Mucosa of stomach (tissue), 1 donor: Measurements from ENCODE around the gene GOLPH3L.
"Not testable (repeated sequence)": the region's sequence is repeated elsewhere in the genome, so short reads cannot be mapped to it uniquely, and the experiment has no call there.

Source experiments
- H3K27me3 ChIP-seq: one replicate; pipeline ENCODE4 v1.7.0; 2013; ENCODE audit warnings: mild to moderate bottlenecking, low read length; ENCODE audit not compliant: control insufficient read depth, insufficient read depth
- H3K36me3 ChIP-seq: one replicate; pipeline ENCODE4 v1.7.0; 2013; ENCODE audit warnings: low read length; ENCODE audit not compliant: control insufficient read depth, insufficient read depth
- H3K4me1 ChIP-seq: one replicate; pipeline ENCODE4 v1.7.0; 2013; ENCODE audit warnings: mild to moderate bottlenecking, low read length; ENCODE audit not compliant: control insufficient read depth, insufficient read depth
- H3K4me3 ChIP-seq: one replicate; pipeline ENCODE4 v1.7.0; 2013; ENCODE audit warnings: low read length
- H3K9ac ChIP-seq: one replicate; pipeline ENCODE4 v1.7.0; 2013; ENCODE audit warnings: mild to moderate bottlenecking, low read length, moderate library complexity
- H3K9me3 ChIP-seq: one replicate; pipeline ENCODE4 v1.7.0; 2013; ENCODE audit warnings: mild to moderate bottlenecking, low read length, moderate library complexity; ENCODE audit not compliant: control insufficient read depth
- donor health status: Pancreatic carcinoma.

GOLPH3L gene

GRCh38 chr1:150606463-150607142 lies 90.4 kb downstream of the GOLPH3L start:
- no peaks in the 10 kb centered on the region for H3K9me3 ChIP-seq
- peaks cover 19% of the 10 kb centered on the region for H3K4me1 ChIP-seq
- H3K36me3 ChIP-seq = no peaks in the 10 kb centered on the region
- H3K27me3 ChIP-seq = no peaks in the 10 kb centered on the region
- H3K9ac ChIP-seq = no peak overlapping the region
- no peak overlapping the region for H3K4me3 ChIP-seq

- not testable (repeated sequence) for H3K4me3 ChIP-seq, H3K4me1 ChIP-seq, H3K9me3 ChIP-seq, H3K36me3 ChIP-seq, H3K27me3 ChIP-seq, H3K9ac ChIP-seq
Measured at GRCh38 chr1:150605451-150605731, 91.6 kb downstream of the GOLPH3L start.

DNA sequence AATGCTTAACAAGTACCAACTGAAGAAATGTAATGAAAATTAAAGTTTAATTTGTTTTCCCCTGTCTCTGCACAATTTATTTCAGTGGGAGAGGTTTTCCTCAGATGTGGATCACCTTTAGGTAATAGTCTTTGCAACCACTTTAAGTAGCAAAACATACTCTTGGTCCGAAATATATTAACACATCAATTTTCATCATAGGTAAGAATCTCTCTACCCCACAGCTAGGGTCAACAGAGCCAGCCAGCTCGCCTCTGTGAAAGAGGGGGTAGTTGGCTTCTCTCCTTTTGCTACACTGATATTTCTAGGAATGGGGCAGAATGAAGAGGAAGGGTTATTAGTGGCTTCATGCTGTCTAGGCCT lies 92.7 kb downstream of the GOLPH3L start:
- no peaks in the 10 kb centered on the region for H3K27me3 ChIP-seq
- peaks cover 10% of the 10 kb centered on the region for H3K4me1 ChIP-seq
- H3K9me3 ChIP-seq = no peaks in the 10 kb centered on the region
- no peak overlapping the region for H3K9ac ChIP-seq
- H3K36me3 ChIP-seq = no peaks in the 10 kb centered on the region
- no peak overlapping the region for H3K4me3 ChIP-seq

GRCh38 chr1:150603711-150604110 lies 93.2 kb downstream of the GOLPH3L start:
- H3K4me3 ChIP-seq = no peak overlapping the region
- no peaks in the 10 kb centered on the region for H3K9me3 ChIP-seq
- no peaks in the 10 kb centered on the region for H3K27me3 ChIP-seq
- no peaks in the 10 kb centered on the region for H3K36me3 ChIP-seq
- peaks cover 10% of the 10 kb centered on the region for H3K4me1 ChIP-seq
- no peak overlapping the region for H3K9ac ChIP-seq

GRCh38 chr1:150602372-150602771 lies 94.6 kb downstream of the GOLPH3L start:
- H3K9ac ChIP-seq, H3K36me3 ChIP-seq, H3K4me1 ChIP-seq, H3K9me3 ChIP-seq, H3K27me3 ChIP-seq, H3K4me3 ChIP-seq: not testable (repeated sequence)

- Histone ChIP-seq H3K9ac (no peak overlapping the region), H3K4me1 (peaks cover 10% of the 10 kb centered on the region), H3K4me3 (no peak overlapping the region), H3K9me3 (no peaks in the 10 kb centered on the region), H3K36me3 (no peaks in the 10 kb centered on the region), H3K27me3 (no peaks in the 10 kb centered on the region)
Measured at GRCh38 chr1:150601540-150601939, 95.4 kb downstream of the GOLPH3L start.

- not testable (repeated sequence) for H3K27me3 ChIP-seq, H3K36me3 ChIP-seq, H3K9me3 ChIP-seq, H3K4me1 ChIP-seq, H3K4me3 ChIP-seq, H3K9ac ChIP-seq
Measured at GRCh38 chr1:150598346-150598745, 98.6 kb downstream of the GOLPH3L start.

GRCh38 chr1:150596976-150597375 lies 100.0 kb downstream of the GOLPH3L start:
- no peaks in the 10 kb centered on the region for H3K27me3 ChIP-seq
- H3K4me1 ChIP-seq = no peaks in the 10 kb centered on the region
- no peak overlapping the region for H3K4me3 ChIP-seq
- no peaks in the 10 kb centered on the region for H3K36me3 ChIP-seq
- no peaks in the 10 kb centered on the region for H3K9me3 ChIP-seq
- H3K9ac ChIP-seq = no peak overlapping the region
